Fibroblast of peridontal ligament (primary cell): Measurements from ENCODE around the gene OR10H5.
"Not testable (repeated sequence)": the region's sequence is repeated elsewhere in the genome, so short reads cannot be mapped to it uniquely, and the experiment has no call there.

Source experiments
- DNase-seq: peaks from one replicate; pipeline ENCODE4 v3.0.0-alpha.2; 2010; ENCODE audit errors: extremely low read depth

OR10H5 gene

DNA sequence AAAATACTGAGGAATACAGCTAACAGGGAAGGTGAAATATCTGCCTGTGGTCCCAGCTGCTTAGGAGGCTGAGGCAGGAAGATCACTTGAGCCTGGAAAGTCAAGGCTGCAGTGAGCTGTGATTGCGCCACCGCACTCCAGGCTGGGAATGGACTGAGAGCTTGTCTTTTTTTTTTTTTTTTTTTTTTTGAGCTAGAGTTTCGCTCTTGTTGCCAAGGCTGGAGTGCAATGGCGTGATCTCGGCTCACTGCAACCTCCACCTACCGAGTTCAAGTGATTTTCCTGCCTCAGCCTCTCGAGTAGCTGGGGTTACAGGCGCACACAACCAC is 56.4 kb downstream of the OR10H5 start:
- not testable (repeated sequence) for DNase-seq

DNA sequence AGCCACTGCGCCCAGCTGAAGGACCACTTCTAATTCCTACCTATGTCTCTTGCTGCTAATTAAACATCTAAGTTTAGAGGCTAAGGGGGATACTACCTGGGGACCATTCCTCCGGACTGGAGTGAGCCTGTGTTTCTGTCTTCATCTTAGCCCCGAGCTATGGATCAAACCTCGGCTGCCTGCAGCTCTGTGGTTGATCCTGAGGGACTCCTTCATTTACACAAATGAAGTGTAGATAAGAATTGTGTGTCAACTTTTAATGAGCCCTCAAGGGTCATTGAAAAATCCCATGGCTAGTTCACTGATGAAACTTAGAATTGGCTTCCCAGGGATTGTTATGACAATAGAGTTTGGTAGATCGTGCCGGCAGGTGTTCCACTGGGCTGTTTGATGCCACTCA is 59.5 kb downstream of the OR10H5 start:
- DNase-seq: no peak

DNA sequence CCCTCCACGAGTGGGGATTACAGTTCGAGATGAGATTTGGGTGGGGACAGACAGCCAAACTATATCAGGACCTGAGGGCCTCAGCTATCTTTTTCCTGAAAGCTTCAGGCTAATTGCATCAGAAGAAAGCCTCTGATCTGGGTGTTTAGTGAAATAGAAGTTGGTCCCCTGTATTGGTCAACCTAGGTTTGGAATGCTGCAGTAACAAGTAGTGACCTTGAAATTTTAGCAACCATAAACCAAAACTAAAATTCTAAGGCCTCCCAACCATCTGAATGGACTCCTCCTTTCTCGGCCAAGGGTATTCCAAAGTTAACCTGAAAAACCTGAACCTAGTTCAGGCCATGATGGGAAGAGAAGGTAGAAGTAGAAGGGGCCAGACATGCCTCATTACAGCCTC is 62.9 kb downstream of the OR10H5 start:
- no peak for DNase-seq
